ENCODE results near the gene RPS28. TPM values are rescaled to one million over a fixed set of nuclear protein-coding genes. Genes with fewer than 3 reads are reported as not detected.
"Not testable (repeated sequence)": the region's sequence is repeated elsewhere in the genome, so short reads cannot be mapped to it uniquely, and the experiment has no call there.

Gene RPS28
- 100 to 1,000 TPM; 455 to 946 (median 563) TPM for polyA plus RNA-seq (ENCODE audit: insufficient read depth in 1 of 5, insufficient read length in 5 of 5, low replicate concordance in 1 of 5)
- long read RNA-seq, donor 1, transcript RPS28-203 (4 exons, 1,326 nt): major isoform, 401 of 568 reads
- long read RNA-seq, donor 1, transcript RPS28-201 (3 exons, 334 nt): minor isoform, 10 of 568 reads
- long read RNA-seq, donor 1, partial matches to known transcripts: 124 of 568 reads
- long read RNA-seq, donor 1, other reads (novel, unspliced or antisense): 27 of 568 reads
- long read RNA-seq, donor 2, transcript RPS28-203 (4 exons, 1,326 nt): major isoform, 177 of 214 reads
- long read RNA-seq, donor 2, partial matches to known transcripts: 32 of 214 reads
- long read RNA-seq, donor 2, other reads (novel, unspliced or antisense): 0 of 214 reads
- long read RNA-seq, donor 3, transcript RPS28-203 (4 exons, 1,326 nt): major isoform, 293 of 400 reads
- long read RNA-seq, donor 3, transcript RPS28-201 (3 exons, 334 nt): minor isoform, 7 of 400 reads
- long read RNA-seq, donor 3, partial matches to known transcripts: 97 of 400 reads
- long read RNA-seq, donor 3, other reads (novel, unspliced or antisense): 0 of 400 reads
- long read RNA-seq, donor 4, transcript RPS28-203 (4 exons, 1,326 nt): major isoform, 123 of 190 reads
- long read RNA-seq, donor 4, partial matches to known transcripts: 45 of 190 reads
- long read RNA-seq, donor 4, other reads (novel, unspliced or antisense): 17 of 190 reads
- long read RNA-seq, donor 5, transcript RPS28-203 (4 exons, 1,326 nt): major isoform, 277 of 339 reads
- long read RNA-seq, donor 5, partial matches to known transcripts: 51 of 339 reads
- long read RNA-seq, donor 5, other reads (novel, unspliced or antisense): 0 of 339 reads
- long read RNA-seq, donor 6, transcript RPS28-204 (2 exons, 912 nt): minor isoform, 6 of 304 reads
- long read RNA-seq, donor 6, transcript RPS28-203 (4 exons, 1,326 nt): major isoform, 226 of 304 reads
- long read RNA-seq, donor 6, partial matches to known transcripts: 59 of 304 reads
- long read RNA-seq, donor 6, other reads (novel, unspliced or antisense): 12 of 304 reads
- long read RNA-seq, donor 7, transcript RPS28-203 (4 exons, 1,326 nt): major isoform, 173 of 185 reads
- long read RNA-seq, donor 7, partial matches to known transcripts: 8 of 185 reads
- long read RNA-seq, donor 7, other reads (novel, unspliced or antisense): 0 of 185 reads
- long read RNA-seq, donor 8, transcript RPS28-203 (4 exons, 1,326 nt): major isoform, 93 of 133 reads
- long read RNA-seq, donor 8, partial matches to known transcripts: 37 of 133 reads
- long read RNA-seq, donor 8, other reads (novel, unspliced or antisense): 0 of 133 reads

GRCh38 chr19:8321067-8321985 lies at the start of gene RPS28, which contains the start of gene NDUFA7:
Gene RPS28, plus strand, starts transcription at chr19:8321496. Its CDS starts 35 bp downstream, at chr19:8321531.
Gene NDUFA7, minus strand, starts transcription at chr19:8321375. Its CDS starts 17 bp downstream, at chr19:8321358.
- DNase-seq: peak; percentile 96 to 98

GRCh38 chr19:8276508-8276907 lies 44.8 kb upstream of the RPS28 start:
- not testable (repeated sequence) for DNase-seq

GRCh38 chr19:8291337-8291736 lies 30.0 kb upstream of the RPS28 start:
- DNase-seq: not testable (repeated sequence)

GRCh38 chr19:8302357-8302691 lies 19.0 kb upstream of the RPS28 start:
- DNase-seq: no peak

- no peak for DNase-seq
Measured at GRCh38 chr19:8302734-8303133, 18.6 kb upstream of the RPS28 start.

- DNase-seq: no peak
Measured at GRCh38 chr19:8304841-8305621, 16.3 kb upstream of the RPS28 start.

- no peak for DNase-seq
Measured at GRCh38 chr19:8305798-8306197, 15.5 kb upstream of the RPS28 start.

GRCh38 chr19:8306235-8307054 lies 14.9 kb upstream of the RPS28 start:
- no peak for DNase-seq

- no peak for DNase-seq
Measured at GRCh38 chr19:8307400-8307964, 13.8 kb upstream of the RPS28 start.

- peak; percentile 87 to 90 for DNase-seq
Measured at GRCh38 chr19:8307965-8308866, 13.1 kb upstream of the RPS28 start, which contains the start of gene CD320. Gene CD320, minus strand, starts transcription at chr19:8308358. Its CDS starts 68 bp downstream, at chr19:8308290.

GRCh38 chr19:8308891-8309291 lies 12.4 kb upstream of the RPS28 start:
- DNase-seq: no peak

GRCh38 chr19:8310342-8311055 lies 10.8 kb upstream of the RPS28 start:
- no peak for DNase-seq

- no peak for DNase-seq
Measured at GRCh38 chr19:8311461-8312260, 9.6 kb upstream of the RPS28 start.

GRCh38 chr19:8314981-8315640 lies 6.2 kb upstream of the RPS28 start:
- not testable (repeated sequence) for DNase-seq

Measured in right lung (tissue), 10 donors.